ENCODE results near the gene SP4. TPM values are rescaled to one million over a fixed set of nuclear protein-coding genes. Genes with fewer than 3 reads are reported as not detected.

The SP4 gene
- polyA plus RNA-seq, 3 donors: 1.3 to 1.8 (median 1.3) TPM

- H3K9me3 ChIP-seq (replicated peaks in 1 of 2; ENCODE audit: control insufficient read depth in 1 of 2, insufficient read depth in 1 of 2, low read length in 2 of 2): no peaks in the 10 kb centered on the region
- no peak for DNase-seq
- Mint-ChIP-seq H3K9me3 (peaks cover 0 to 3% (median 0%) of the 10 kb centered on the region in 7 donors), H3K4me1 (peaks cover 19% of the 10 kb centered on the region), H3K27me3 (ENCODE audit: low read depth in 3 of 3) (peaks cover 6 to 14% (median 13%) of the 10 kb centered on the region in 3 donors), H3K27ac (no peak overlapping the region), H3K4me3 (no peak overlapping the region), H3K36me3 (no peaks in the 10 kb centered on the region)
- H4K20me1 ChIP-seq (ENCODE audit: insufficient read depth, low read length): no peaks in the 10 kb centered on the region
- no peak overlapping the region for H3K4me2 ChIP-seq (replicated peaks; ENCODE audit: extremely low read depth, low read length, poor library complexity, severe bottlenecking)
- H3K27me3 ChIP-seq (ENCODE audit: control insufficient read depth in 2 of 2, insufficient read depth in 2 of 2, low read length in 2 of 2): peaks cover 11 to 15% of the 10 kb centered on the region in 2 donors
- intact Hi-C loops (cut with micrococcal nuclease): no loop called here
- H3K4me1 ChIP-seq (ENCODE audit: control insufficient read depth in 1 of 2, insufficient read depth in 2 of 2, low read length in 2 of 2): peaks cover 15% of the 10 kb centered on the region in 2 donors
- no peaks in the 10 kb centered on the region for H3K79me2 ChIP-seq (ENCODE audit: insufficient read depth, low read length)
- TF ChIP-seq CTCF (IDR thresholded peaks at IDR 0.05): no peak
- H3K9ac ChIP-seq (ENCODE audit: insufficient read depth, low read length, poor library complexity, severe bottlenecking): no peak overlapping the region
- 92% methylated on average over 2 of the region's 3 CpGs for WGBS (ENCODE audit: insufficient coverage)
- no peak overlapping the region for H2AFZ ChIP-seq (ENCODE audit: insufficient read depth, low read depth, low read length, poor library complexity, severe bottlenecking)
- H3K36me3 ChIP-seq (replicated peaks in 1 of 2; ENCODE audit: control insufficient read depth in 1 of 2, insufficient read depth in 2 of 2, low read length in 2 of 2): no peaks in the 10 kb centered on the region
- H3K4me3 ChIP-seq (replicated peaks in 1 of 3; ENCODE audit: low read depth in 2 of 3, low read length in 3 of 3): no peak overlapping the region
- H3K27ac ChIP-seq (ENCODE audit: low read depth in 1 of 2, low read length in 2 of 2): no peak overlapping the region
Measured at GRCh38 chr7:21550076-21550475, 122.2 kb downstream of the SP4 start.

DNA sequence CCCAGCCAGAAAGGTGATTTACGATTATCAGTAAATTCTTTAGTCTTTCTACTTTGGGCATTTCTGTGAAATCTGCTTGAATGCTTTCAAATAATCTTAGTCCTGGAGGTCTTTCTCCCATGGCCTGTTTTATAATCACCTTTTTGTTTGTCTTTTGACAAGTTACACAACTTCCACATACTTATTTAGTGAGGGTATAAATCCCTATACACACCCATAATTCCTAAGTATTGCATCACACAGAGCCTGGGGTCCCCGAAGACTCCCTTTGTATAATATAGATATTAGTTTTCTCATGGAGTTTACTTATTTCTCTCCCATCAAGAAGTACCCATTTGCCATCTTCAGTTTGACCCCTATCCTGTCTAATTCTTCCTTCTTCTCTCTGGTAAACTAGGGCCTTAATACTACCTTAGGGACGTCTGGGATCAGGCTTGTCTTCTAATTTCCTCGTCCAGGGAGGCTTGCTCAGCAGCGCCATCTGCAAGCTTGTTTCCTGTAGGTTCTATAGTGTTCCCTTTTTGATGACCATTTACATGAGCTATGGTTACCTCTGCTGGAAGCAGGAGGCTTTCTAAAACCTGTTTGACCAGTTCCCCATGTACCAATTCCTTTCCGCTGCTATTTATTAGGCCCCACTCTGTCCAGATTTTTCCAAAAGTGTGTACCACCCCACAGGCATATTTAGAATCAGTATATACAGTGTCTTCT is 123.1 kb downstream of the SP4 start:
- H3K4me1 ChIP-seq (ENCODE audit: control insufficient read depth in 1 of 2, insufficient read depth in 2 of 2, low read length in 2 of 2): peaks cover 15% of the 10 kb centered on the region in 2 donors
- intact Hi-C loops (cut with micrococcal nuclease): no loop called here
- no peaks in the 10 kb centered on the region for H3K9me3 ChIP-seq (replicated peaks in 1 of 2; ENCODE audit: control insufficient read depth in 1 of 2, insufficient read depth in 1 of 2, low read length in 2 of 2)
- no peak overlapping the region for H3K4me3 ChIP-seq (replicated peaks in 1 of 3; ENCODE audit: low read depth in 2 of 3, low read length in 3 of 3)
- Mint-ChIP-seq H3K27me3 (ENCODE audit: low read depth in 3 of 3) (peaks cover 0 to 11% (median 6%) of the 10 kb centered on the region in 3 donors), H3K36me3 (no peaks in the 10 kb centered on the region), H3K27ac (no peak overlapping the region), H3K4me1 (peaks cover 19% of the 10 kb centered on the region), H3K9me3 (peaks cover 0 to 5% (median 0%) of the 10 kb centered on the region in 7 donors), H3K4me3 (no peak overlapping the region)
- no peak overlapping the region for H3K4me2 ChIP-seq (replicated peaks; ENCODE audit: extremely low read depth, low read length, poor library complexity, severe bottlenecking)
- no peaks in the 10 kb centered on the region for H3K79me2 ChIP-seq (ENCODE audit: insufficient read depth, low read length)
- TF ChIP-seq CTCF (IDR thresholded peaks at IDR 0.05): no peak
- no peaks in the 10 kb centered on the region for H4K20me1 ChIP-seq (ENCODE audit: insufficient read depth, low read length)
- no peak overlapping the region for H2AFZ ChIP-seq (ENCODE audit: insufficient read depth, low read depth, low read length, poor library complexity, severe bottlenecking)
- peaks cover 3 to 6% of the 10 kb centered on the region in 2 donors for H3K27me3 ChIP-seq (ENCODE audit: control insufficient read depth in 2 of 2, insufficient read depth in 2 of 2, low read length in 2 of 2)
- no peak for DNase-seq
- H3K9ac ChIP-seq (ENCODE audit: insufficient read depth, low read length, poor library complexity, severe bottlenecking): no peak overlapping the region
- no peaks in the 10 kb centered on the region for H3K36me3 ChIP-seq (replicated peaks in 1 of 2; ENCODE audit: control insufficient read depth in 1 of 2, insufficient read depth in 2 of 2, low read length in 2 of 2)
- no peak overlapping the region for H3K27ac ChIP-seq (ENCODE audit: low read depth in 1 of 2, low read length in 2 of 2)
- WGBS (ENCODE audit: insufficient coverage): 100% methylated on average over 1 of the region's 6 CpGs
